GM12892 (cell line): Measurements from ENCODE around the gene CDH13.

Experiments
- DNase-seq: peaks from one replicate; pipeline ENCODE4 v3.0.0; 2011; ENCODE audit not compliant: insufficient read length
- FAIRE-seq: peaks from 2 replicates; lab custom pipeline; 2011; peaks lifted over from hg19 to GRCh38; lab: Jason Lieb, UNC
- POLR2A ChIP-seq: IDR thresholded peaks from 2 replicates; pipeline ENCODE4 v1.6.1; 2011; ENCODE audit warnings: low read depth, low read length, control low read depth
- POLR2AphosphoS5 ChIP-seq: IDR thresholded peaks from 2 replicates; pipeline ENCODE4 v1.6.1; 2011; ENCODE audit warnings: low read depth, low read length, control low read depth
- TAF1 ChIP-seq: IDR thresholded peaks from 2 replicates; pipeline ENCODE4 v1.6.1; 2011; ENCODE audit warnings: low read depth, mild to moderate bottlenecking, control low read depth, low read length, borderline replicate concordance

CDH13 gene

GRCh38 chr16:83296505-83296904 is 669.7 kb downstream of the CDH13 start:
- FAIRE-seq (no peak), DNase-seq (no peak)
- no peak for TF ChIP-seq POLR2A
- no peak for TF ChIP-seq POLR2AphosphoS5
- TF ChIP-seq TAF1 = no peak

- TF ChIP-seq TAF1 = no peak
- TF ChIP-seq POLR2A = no peak
- no peak for TF ChIP-seq POLR2AphosphoS5
- FAIRE-seq = no peak
- no peak for DNase-seq
These were observed 671.8 kb downstream of the CDH13 start for GRCh38 chr16:83298541-83298940.

DNA sequence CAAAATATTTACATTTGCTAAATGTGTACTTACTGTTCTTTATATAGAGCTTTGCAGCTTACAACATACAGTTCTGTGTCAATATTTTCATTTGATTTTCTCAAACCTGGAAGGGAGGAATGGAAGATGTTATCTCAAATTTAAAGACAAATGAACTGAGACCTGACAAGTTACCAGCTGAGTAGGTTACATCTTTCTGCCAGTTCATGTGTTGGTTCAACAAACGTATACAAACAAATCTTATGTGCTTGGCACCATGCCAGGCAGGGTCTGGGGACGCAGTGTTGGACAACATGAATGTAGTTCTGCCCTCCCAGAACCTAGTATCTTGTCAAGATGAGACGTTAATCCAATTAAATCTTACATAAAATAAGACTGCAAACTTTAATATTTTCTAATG is 673.6 kb downstream of the CDH13 start:
- DNase-seq = no peak
- TF ChIP-seq TAF1 (no peak), POLR2A (no peak), POLR2AphosphoS5 (no peak)

GRCh38 chr16:83301971-83302370 is 675.2 kb downstream of the CDH13 start:
- DNase-seq = no peak
- FAIRE-seq = no peak
- TF ChIP-seq POLR2A (no peak), TAF1 (no peak), POLR2AphosphoS5 (no peak)

More for the DNA sequence above, 673.6 kb downstream of the CDH13 start:
- no peak for FAIRE-seq

GRCh38 chr16:83302853-83303252 is 676.1 kb downstream of the CDH13 start:
- no peak for TF ChIP-seq POLR2AphosphoS5
- no peak for FAIRE-seq
- no peak for DNase-seq

DNA sequence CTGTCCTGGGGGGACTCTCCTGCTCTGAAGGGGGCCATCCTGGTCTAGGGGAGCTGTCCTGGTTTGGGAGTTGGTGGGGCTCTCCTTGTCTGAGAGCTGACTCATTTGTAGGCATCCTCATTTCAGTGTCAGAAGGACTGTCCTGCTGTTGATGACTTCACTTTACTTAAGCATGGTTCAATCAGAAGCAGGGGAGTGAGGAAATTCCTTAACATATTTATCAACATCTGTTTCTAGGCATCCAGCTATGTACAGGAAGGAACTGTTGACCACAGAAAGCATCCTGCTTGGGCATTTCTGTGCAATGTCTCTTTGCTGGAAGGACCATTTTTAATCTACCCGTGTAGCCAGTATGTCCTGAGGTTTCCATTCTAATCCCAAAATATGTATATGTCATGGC is 678.3 kb downstream of the CDH13 start:
- FAIRE-seq (no peak), DNase-seq (no peak)
- TF ChIP-seq POLR2AphosphoS5 (no peak), TAF1 (no peak), POLR2A (no peak)

- FAIRE-seq (no peak), DNase-seq (no peak)
- TF ChIP-seq POLR2AphosphoS5 (no peak), POLR2A (no peak)
These were observed 680.3 kb downstream of the CDH13 start for GRCh38 chr16:83306961-83307593.

DNA sequence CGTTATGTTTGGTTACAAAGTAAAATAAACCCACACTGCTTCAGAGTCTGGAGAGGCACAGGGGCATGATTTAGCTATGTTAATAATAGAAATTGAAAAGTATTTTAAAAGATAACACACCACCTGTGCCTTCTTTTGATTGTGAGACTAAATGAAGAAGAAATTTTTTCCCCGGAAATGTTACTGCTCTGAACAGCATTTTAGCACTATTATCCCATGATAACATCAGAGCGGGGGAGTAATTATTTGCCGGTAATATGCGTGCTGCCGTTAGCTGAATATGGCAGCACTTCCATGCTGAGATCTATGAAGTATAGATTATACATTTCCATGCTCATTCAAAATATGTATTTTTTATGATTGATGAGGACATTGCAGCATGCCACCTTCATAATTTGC is 680.8 kb downstream of the CDH13 start:
- no peak for FAIRE-seq
- no peak for TF ChIP-seq POLR2A
- no peak for TF ChIP-seq POLR2AphosphoS5
- DNase-seq = no peak

- TF ChIP-seq POLR2A (no peak), TAF1 (no peak), POLR2AphosphoS5 (no peak)
- FAIRE-seq (no peak), DNase-seq (no peak)
These were observed 681.6 kb downstream of the CDH13 start for GRCh38 chr16:83308414-83308813.

DNA sequence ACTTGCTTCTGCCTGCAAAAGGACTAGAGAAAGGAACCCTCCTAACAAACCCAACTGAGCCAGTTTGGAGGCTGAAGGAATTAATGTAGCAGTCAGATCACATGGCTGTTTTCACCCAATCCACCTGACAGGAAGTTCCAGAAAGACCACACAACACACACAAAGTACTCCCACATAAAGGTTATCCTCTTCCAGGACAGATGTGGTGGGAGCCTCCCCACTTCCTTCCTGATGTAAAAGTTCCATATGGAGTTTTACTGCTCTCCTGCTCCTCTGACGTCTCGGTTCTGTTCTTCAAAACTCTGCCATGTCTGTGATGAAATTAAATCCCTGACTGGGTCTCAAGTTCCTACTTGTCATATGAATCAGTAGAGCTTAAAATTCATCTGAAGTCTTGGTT is 684.0 kb downstream of the CDH13 start:
- no peak for TF ChIP-seq POLR2A
- no peak for TF ChIP-seq POLR2AphosphoS5
- no peak for TF ChIP-seq TAF1
- DNase-seq = no peak
- FAIRE-seq = no peak

- no peak for DNase-seq
- FAIRE-seq = no peak
- no peak for TF ChIP-seq POLR2AphosphoS5
- TF ChIP-seq TAF1 = no peak
- no peak for TF ChIP-seq POLR2A
These were observed 685.4 kb downstream of the CDH13 start for GRCh38 chr16:83312015-83312717.

- FAIRE-seq (no peak), DNase-seq (no peak)
- TF ChIP-seq POLR2A (no peak), POLR2AphosphoS5 (no peak), TAF1 (no peak)
These were observed 686.0 kb downstream of the CDH13 start for GRCh38 chr16:83312718-83313245.
